OCI-LY1 (cell line): Measurements from ENCODE around the gene NDUFAF5.
A peak's percentile ranks its signal among the peaks of the same experiment; 100 is the strongest.

Experiments used
- H2AFZ ChIP-seq: fragments of 200-600 bp; sonication (generic), shearing (Covaris generic); 2 replicates; pipeline ENCODE4 v1.6.0; 2014; ENCODE audit warnings: antibody characterized with exemption, mild to moderate bottlenecking, low read length
- H3F3A ChIP-seq: fragments of 200-600 bp; sonication (generic), shearing (Covaris generic); 2 replicates; pipeline ENCODE4 v1.6.0; 2014; ENCODE audit warnings: mild to moderate bottlenecking, antibody characterized with exemption, low read length, moderate library complexity; ENCODE audit not compliant: insufficient read depth
- H3K27ac ChIP-seq: fragments of 200-600 bp; sonication (generic); 2 replicates; pipeline ENCODE4 v1.5.1; 2014; ENCODE audit warnings: low read length, mixed run types, mild to moderate bottlenecking, low read depth; ENCODE audit not compliant: poor library complexity, severe bottlenecking
- H3K27me3 ChIP-seq: fragments of 200-600 bp; sonication (generic); 2 replicates; pipeline ENCODE4 v1.6.0; 2014; ENCODE audit warnings: antibody characterized with exemption, mild to moderate bottlenecking, low read length, moderate library complexity; ENCODE audit not compliant: insufficient read depth
- H3K36me3 ChIP-seq: fragments of 200-600 bp; sonication (generic); 2 replicates; pipeline ENCODE4 v1.6.1; 2014; ENCODE audit warnings: mild to moderate bottlenecking, antibody characterized with exemption, low read length, moderate library complexity, mixed read lengths; ENCODE audit not compliant: insufficient read depth
- H3K4me1 ChIP-seq: fragments of 200-600 bp; sonication (generic); 2 replicates; pipeline ENCODE4 v1.5.1; 2014; ENCODE audit warnings: mild to moderate bottlenecking, low read length, moderate library complexity; ENCODE audit not compliant: insufficient read depth, severe bottlenecking
- H3K4me2 ChIP-seq: fragments of 200-600 bp; sonication (generic), shearing (Covaris generic); 2 replicates; pipeline ENCODE4 v1.6.1; 2014; ENCODE audit warnings: low read length
- H3K4me3 ChIP-seq: fragments of 200-600 bp; sonication (generic); 2 replicates; pipeline ENCODE4 v1.5.1; 2014; ENCODE audit warnings: low read length, low read depth, mild to moderate bottlenecking, mixed read lengths; ENCODE audit not compliant: poor library complexity, severe bottlenecking
- H3K79me2 ChIP-seq: fragments of 200-600 bp; shearing (Covaris generic); 2 replicates; pipeline ENCODE4 v1.6.1; 2016; ENCODE audit warnings: mixed run types, low read length, mixed read lengths; ENCODE audit not compliant: insufficient read depth
- H3K9ac ChIP-seq: fragments of 200-600 bp; sonication (generic), shearing (Covaris generic); 2 replicates; pipeline ENCODE4 v1.6.1; 2014; ENCODE audit warnings: mild to moderate bottlenecking, low read length, mixed read lengths
- H3K9me2 ChIP-seq: fragments of 200-600 bp; sonication (generic), shearing (Covaris generic); 2 replicates; pipeline ENCODE4 v1.6.1; 2014; ENCODE audit warnings: low read depth, mild to moderate bottlenecking, low read length, mixed read lengths
- H3K9me3 ChIP-seq: fragments of 200-600 bp; shearing (Covaris generic); 2 replicates; pipeline ENCODE4 v1.6.1; 2014; ENCODE audit warnings: low read length, mixed read lengths
- H4K20me1 ChIP-seq: fragments of 200-600 bp; sonication (generic), shearing (Covaris generic); 2 replicates; pipeline ENCODE4 v1.6.0; 2016; ENCODE audit warnings: mild to moderate bottlenecking, low read length; ENCODE audit not compliant: insufficient read depth
- CTCF ChIP-seq: fragments of 200-600 bp; sonication (generic), shearing (Covaris generic); IDR thresholded peaks from 2 replicates; pipeline ENCODE4 v1.5.1; 2017; ENCODE audit warnings: mild to moderate bottlenecking, antibody characterized with exemption, low read length, moderate library complexity, mixed read lengths
- EZH2 ChIP-seq: fragments of 200-600 bp; sonication (generic), shearing (Covaris generic); IDR thresholded peaks from 2 replicates; pipeline ENCODE4 v1.8.0; 2017; ENCODE audit warnings: borderline replicate concordance, mixed run types, mild to moderate bottlenecking, antibody characterized with exemption, low read length, moderate library complexity, mixed read lengths

Gene NDUFAF5

DNA sequence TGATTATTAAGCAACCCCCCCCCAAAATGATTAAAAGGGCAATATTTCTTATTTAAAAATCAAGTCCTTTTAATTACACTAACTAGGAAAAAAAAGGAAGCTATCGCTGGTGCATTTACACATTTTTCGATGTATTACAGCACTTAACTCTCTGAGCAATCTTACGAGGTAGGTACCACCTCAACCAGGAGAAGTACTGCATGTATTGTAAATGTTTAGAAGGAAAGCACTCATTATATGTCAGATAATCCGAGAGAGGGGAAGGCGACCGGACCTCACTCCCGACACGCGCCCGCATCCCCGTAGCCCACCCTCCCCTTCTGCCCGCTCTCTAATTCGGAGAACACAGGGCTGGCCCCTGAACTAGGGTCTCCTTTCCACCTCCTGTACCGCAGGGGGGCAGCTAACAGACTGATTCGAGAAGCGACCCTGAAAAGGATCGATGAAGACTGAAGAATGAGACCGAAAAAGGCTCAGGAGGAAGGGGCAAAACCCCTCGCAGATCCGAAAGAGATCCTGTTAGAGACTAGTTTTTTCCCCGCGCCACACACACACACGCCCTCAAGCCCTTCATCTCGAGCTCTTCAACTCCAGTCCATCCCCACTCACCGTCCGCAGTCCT, 446 bp upstream of the NDUFAF5 start:
- Histone ChIP-seq H3K9me3 (no peaks in the 10 kb centered on the region), H3K4me2 (peak overlapping the region; percentile 77), H3K27me3 (no peaks in the 10 kb centered on the region), H3K4me1 (peaks cover 29% of the 10 kb centered on the region), H3K27ac (peak overlapping the region; percentile 31), H3K9me2 (no peaks in the 10 kb centered on the region), H3K79me2 (peaks cover 37% of the 10 kb centered on the region), H2AFZ (0 out of 2 replicates have a peak overlapping the region, but pooled peaks have one; percentile 39), H3K4me3 (peak overlapping the region; percentile 94), H3K9ac (peak overlapping the region; percentile 91), H3F3A (peaks cover 4% of the 10 kb centered on the region; the same call in 1 of the 2 replicates), H3K36me3 (peaks cover 54% of the 10 kb centered on the region), H4K20me1 (no peaks in the 10 kb centered on the region)
- no peak for TF ChIP-seq EZH2
- TF ChIP-seq CTCF: peak; percentile 4; the same call in 1 of the 2 replicates

- Histone ChIP-seq H3K4me1 (peaks cover 29% of the 10 kb centered on the region), H3K27me3 (no peaks in the 10 kb centered on the region), H3K9ac (peak overlapping the region; percentile 91), H3K27ac (peak overlapping the region; percentile 31), H3K4me3 (peak overlapping the region; percentile 94), H3K36me3 (peaks cover 57% of the 10 kb centered on the region), H3K9me3 (no peaks in the 10 kb centered on the region), H4K20me1 (no peaks in the 10 kb centered on the region), H3K9me2 (no peaks in the 10 kb centered on the region), H3F3A (peaks cover 4% of the 10 kb centered on the region; the same call in 1 of the 2 replicates), H2AFZ (no peak overlapping the region), H3K4me2 (peak overlapping the region; percentile 77), H3K79me2 (peaks cover 37% of the 10 kb centered on the region)
- TF ChIP-seq EZH2 (no peak), CTCF (no peak)
These were observed 1.5 kb downstream of the NDUFAF5 start for GRCh38 chr20:13786143-13786828.

DNA sequence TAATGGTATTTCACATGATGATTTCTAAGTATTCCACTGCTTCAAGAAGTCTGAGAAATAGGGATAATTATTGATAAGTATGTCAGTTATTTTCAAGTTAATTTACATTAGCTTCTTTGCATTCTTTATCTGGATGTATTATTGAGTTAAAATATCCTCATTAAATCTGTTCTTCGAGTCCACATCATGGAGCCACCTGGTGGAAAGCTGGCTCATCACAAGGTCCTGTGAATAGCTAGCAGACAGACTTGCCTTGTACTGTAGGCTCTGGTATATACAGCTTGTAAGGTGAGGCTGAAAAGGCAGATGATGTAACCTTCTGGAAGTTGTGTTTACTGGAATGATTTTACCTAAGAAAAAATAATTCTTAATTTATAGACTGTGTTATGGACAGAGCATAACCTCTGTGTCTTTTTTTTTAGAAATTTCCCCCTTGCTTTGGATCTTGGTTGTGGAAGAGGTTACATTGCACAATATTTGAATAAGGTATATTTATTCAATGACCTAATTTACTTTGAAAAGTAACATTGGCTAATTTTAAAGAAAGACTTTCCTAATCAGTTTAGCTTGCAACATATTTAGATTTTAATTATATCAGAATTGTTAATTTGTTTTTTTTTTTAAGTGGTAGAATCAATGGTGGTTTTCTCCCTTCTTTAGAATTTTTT, 3.5 kb downstream of the NDUFAF5 start:
- H3K9me3 ChIP-seq: no peaks in the 10 kb centered on the region
- no peak overlapping the region for H3K4me2 ChIP-seq
- TF ChIP-seq EZH2 (no peak), CTCF (peak; percentile 56)
- peaks cover 4% of the 10 kb centered on the region; the same call in 1 of the 2 replicates for H3F3A ChIP-seq
- H3K9me2 ChIP-seq: no peaks in the 10 kb centered on the region
- no peak overlapping the region for H3K4me3 ChIP-seq
- H3K27me3 ChIP-seq: no peaks in the 10 kb centered on the region
- H4K20me1 ChIP-seq: no peaks in the 10 kb centered on the region
- H3K36me3 ChIP-seq: peaks cover 60% of the 10 kb centered on the region
- H3K27ac ChIP-seq: no peak overlapping the region
- peaks cover 29% of the 10 kb centered on the region for H3K4me1 ChIP-seq
- H3K9ac ChIP-seq: no peak overlapping the region
- H2AFZ ChIP-seq: no peak overlapping the region
- peaks cover 34% of the 10 kb centered on the region for H3K79me2 ChIP-seq
